GM21423 (cell line): ENCODE measurements around the gene FAM168B.

ENCODE experiments used
- ATAC-seq: cut with Tn5 transposase; IDR thresholded peaks from one replicate; pipeline ENCODE4 v1.9.1; 2021; ENCODE audit warnings: mild to moderate bottlenecking, moderate library complexity; ENCODE audit not compliant: unreplicated experiment

Gene FAM168B

DNA sequence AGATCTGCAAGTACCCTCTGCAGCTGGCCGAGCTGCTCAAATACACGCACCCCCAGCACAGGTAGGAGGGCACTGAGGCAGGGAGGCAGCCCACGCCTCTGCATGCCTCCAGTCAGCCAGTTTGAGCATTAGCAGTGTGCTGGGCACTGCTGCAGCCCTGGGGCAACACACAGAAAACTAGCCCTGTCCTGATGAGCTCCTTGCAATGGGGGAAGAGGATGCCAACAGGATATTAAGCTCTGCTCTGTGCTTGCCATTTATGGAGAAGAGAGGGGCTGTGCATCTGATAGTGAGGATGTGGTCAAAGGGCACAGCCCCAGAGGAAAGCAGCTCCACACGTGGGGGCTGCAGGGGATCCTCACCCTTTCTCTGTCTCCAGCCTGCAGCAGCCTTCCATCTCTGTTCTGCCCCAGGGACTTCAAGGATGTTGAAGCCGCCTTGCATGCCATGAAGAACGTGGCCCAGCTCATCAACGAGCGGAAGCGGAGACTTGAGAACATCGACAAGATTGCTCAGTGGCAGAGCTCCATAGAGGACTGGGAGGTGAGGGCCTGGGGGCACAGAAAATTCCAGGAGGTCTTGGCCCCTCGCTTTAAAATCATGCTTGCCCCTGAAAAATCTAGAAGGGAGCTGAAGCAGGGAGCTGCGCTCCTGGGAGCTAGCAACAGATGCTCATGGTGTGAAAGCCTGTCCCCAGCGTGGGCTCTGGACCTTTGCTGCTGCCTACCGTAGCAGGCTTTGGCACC, 51.7 kb downstream of the FAM168B start:
- no peak for ATAC-seq

GRCh38 chr2:131040661-131041401, 52.4 kb downstream of the FAM168B start:
- ATAC-seq: no peak

DNA sequence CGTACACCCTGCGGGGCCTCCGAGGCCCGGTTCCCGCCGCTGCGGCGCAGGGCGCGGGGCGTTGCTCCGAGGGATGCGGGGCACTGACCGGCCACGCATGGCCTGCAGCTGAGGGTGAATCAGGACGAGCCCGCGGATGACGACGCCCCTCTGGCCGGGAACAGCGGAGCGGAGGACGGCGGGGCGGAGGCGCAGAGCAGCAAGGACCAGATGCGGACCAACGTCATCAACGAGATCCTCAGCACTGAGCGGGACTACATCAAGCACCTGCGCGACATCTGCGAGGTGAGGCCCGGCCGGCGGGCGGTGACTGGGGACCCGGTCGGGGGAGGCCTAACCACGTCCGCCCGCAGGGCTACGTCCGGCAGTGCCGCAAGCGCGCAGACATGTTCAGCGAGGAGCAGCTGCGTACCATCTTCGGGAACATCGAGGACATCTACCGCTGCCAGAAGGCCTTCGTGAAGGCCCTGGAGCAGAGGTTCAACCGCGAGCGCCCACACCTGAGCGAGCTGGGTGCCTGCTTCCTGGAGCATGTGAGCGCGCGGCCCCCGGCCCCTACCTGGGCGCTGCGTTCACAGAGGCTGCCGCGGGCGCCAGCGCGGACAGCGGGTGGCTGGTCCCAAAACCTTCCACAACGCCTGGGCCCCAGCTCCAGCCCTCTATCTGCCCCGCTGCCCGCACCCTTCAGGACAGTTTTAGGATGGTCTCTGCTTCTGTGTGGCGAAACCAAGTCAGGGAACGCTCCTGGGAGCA, 53.2 kb downstream of the FAM168B start:
- ATAC-seq: no peak

- ATAC-seq: no peak
Measured at GRCh38 chr2:131039535-131039907, 53.7 kb downstream of the FAM168B start.

- no peak for ATAC-seq
Measured at GRCh38 chr2:131039101-131039440, 54.2 kb downstream of the FAM168B start.

- ATAC-seq: no peak
Measured at GRCh38 chr2:131038258-131039100, 54.8 kb downstream of the FAM168B start.

DNA sequence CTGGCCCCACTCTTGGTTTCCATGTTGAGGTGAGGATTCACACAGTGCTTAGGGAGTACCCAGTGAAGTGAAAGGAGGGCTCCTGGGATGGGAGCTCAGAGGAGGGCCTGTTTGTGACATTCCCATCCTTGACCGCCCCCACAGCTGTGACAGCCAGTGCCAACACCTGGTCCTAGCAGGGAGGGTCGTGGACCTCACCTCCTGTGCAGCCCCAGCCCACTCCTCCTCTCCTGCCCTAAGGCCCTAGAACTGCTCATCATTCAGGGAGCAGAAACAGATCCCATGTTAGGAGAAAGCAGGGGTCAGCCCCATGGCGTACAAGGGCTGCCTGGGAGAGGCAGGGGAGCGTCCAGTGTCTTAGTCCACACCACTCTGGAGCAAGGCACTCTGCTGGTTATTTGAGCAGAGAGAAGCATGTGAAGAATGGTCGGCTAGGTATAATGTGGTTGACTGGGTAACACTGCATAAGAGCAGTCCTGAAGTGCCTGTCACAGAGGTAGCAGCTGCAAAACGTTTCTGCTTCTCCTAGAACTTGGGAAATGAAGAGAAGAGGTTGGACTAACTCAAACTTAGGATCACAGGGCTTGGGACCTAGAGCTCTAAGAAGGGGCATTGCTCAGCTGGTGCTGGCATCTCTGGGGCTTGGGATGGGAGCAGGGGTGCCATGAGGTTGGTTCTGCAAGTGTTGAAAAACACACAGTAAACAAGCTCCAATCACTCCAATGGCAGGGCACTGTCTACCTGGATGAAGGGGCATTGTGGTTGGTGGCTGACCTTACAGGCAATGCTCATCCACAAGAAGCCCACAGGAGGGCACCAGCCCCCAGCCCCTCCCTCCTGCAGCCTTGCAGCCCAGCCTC, 55.6 kb downstream of the FAM168B start:
- ATAC-seq: no peak

DNA sequence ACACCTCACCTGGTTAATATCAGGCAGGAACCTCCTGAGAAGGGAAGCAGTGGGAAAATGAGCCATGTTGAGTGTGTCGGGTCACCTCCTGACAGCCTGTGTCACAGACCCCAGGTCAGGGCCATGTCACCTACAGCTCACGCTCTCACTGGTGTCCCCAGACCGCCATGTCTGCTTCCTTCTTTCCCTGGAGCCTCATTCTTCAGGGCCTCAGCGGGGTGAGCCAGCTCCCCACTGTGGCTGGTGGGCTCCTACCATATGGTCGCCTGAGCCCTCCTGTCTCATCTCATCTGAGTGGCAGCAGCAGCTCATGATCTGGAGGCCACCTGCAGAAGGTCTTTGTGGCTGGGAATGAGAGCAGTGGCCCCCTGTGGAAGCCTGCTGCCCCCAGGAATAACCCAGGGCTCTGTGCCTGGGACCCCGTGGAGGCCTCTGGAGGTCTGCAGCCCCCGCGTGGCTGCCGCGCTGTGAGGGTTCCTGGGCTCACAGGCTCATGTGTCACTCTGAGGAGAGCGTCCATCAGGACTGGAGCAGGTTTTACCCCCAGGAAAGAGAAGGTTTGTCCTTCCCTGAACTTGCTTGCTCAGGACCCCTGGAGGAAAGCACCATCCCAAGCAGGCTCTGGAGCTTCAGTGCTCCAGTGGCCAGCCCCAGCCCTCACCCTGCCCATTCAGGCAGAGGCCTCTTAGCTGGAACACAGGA, 56.4 kb downstream of the FAM168B start:
- no peak for ATAC-seq

DNA sequence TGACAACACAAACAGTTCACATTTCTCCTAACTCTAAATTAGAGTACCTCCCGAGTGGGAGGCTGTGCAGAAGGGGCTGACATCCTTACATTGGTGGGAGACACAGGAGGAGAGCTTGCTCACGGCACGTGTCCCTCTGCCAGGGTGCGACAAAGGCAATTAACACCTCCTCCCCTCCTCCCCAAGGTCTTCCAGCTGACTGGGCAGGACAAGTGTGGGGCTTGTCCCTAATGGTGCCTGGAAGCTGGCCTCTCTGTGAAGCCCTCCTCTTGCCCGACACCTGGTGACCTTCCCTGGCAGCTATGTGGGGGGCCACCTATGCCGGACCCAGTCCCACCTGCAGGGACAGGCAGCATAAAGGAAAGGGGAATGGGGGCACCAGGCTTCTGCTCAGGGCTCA, 57.0 kb downstream of the FAM168B start:
- ATAC-seq: no peak

- ATAC-seq: no peak
Measured at GRCh38 chr2:131035826-131036231, 57.4 kb downstream of the FAM168B start.

GRCh38 chr2:131035112-131035825, 58.0 kb downstream of the FAM168B start:
- no peak for ATAC-seq

GRCh38 chr2:131034122-131035051, 58.9 kb downstream of the FAM168B start:
- no peak for ATAC-seq

DNA sequence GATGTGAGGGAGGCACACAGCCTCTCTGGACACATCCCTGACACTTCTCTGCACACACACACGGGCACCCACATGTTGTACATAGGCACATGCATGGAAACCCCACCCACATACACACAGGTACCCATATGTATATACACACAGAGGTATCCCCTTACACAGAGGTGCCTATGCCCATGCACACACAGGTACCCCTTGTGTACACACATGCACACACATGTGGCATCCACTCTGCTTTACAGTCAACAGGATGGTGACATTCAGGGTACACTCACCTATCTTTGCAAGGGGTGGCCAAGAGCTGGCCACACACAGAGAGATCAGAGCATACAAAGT, 59.5 kb downstream of the FAM168B start:
- no peak for ATAC-seq

- ATAC-seq: no peak
Measured at GRCh38 chr2:131032393-131032836, 60.8 kb downstream of the FAM168B start.

- ATAC-seq: no peak
Measured at GRCh38 chr2:131031875-131032274, 61.4 kb downstream of the FAM168B start.

GRCh38 chr2:131031431-131031841, 61.8 kb downstream of the FAM168B start:
- ATAC-seq: no peak

DNA sequence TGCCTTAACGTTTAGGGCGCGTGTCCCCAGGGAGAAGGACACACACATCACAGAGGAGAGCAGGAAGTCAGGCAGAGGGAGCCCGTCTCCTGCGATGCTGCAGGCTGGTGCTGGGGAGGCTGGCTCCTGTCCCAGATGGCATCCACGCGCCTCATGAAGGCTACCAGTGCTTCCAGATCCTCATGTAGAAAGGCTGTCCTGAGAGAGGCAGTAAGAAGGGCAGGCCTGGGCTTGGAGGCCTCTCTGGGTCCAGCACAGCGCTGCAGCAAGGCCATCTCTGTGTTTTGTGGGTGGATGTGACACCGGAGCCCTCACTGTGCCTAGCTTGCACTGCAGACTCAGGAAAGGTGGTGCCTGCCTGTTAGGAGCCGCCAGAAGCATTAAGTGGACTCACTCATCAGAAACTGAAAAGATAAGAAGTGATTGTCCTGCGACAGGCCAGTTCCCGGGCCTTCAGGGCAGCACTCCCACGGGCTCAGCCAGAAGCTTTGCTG, 62.7 kb downstream of the FAM168B start:
- ATAC-seq: no peak

- no peak for ATAC-seq
Measured at GRCh38 chr2:131029812-131030211, 63.4 kb downstream of the FAM168B start.
